Measurements from ENCODE around the gene CYP11A1.

The CYP11A1 gene

DNA sequence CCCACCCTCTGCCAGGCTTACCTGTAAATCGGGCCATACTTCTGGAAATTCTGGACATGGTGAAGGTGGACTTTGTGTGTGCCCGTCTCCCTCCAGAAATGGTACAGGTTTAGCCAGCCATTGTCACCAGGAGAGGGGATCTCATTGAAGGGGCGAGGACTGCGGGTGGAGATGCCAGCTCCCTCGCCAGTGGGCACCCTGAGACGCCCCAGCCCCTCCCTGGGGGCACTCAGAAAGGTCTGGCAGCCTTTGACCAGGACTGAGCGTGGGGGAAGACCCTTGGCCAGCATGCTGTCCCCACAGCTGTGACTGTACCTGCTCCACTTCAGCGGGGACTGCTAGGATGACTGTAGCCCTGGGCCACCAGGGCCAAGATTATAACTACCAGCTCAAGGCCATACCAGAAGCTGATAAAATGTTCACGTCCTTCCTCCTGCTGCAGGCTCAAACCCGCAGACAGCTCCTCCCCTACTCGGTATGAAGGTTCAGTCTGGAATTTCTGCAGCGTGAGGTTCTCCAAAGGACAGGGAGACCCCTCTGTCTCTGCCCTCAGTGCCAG lies at the start of gene CYP11A1:
TSS of gene CYP11A1 (minus strand) at position 351 of the 559 bp plus-strand sequence. CDS start at position 290, 61 bp downstream.
- FAIRE-seq = no peak
- DNase-seq (ENCODE audit: insufficient read length, low spot score) = no peak
- TF ChIP-seq POLR2A (IDR thresholded peaks at IDR 0.05; ENCODE audit: low read depth, low read length) = no peak

DNA sequence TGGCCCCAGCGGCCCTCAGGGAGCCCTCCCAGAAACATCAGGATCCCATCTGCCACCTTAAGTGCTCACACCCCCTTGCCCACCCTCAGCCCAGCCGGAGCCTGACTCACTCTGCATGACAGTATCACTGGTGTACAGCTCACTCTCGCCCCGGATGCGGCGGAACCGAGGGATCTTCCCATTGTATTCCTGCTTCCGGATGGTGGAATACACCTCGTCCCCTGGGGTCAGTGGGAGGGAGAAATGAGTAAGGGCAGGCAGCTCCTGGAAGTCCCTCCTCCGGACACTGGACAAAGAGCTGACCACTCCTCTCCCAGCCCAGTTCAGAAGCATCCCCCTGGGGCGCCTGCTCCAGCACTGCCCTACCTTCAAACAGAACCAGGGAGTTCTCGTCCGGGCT lies 49.8 kb upstream of the CYP11A1 start:
- no peak for TF ChIP-seq POLR2A (IDR thresholded peaks at IDR 0.05; ENCODE audit: low read depth, low read length)
- DNase-seq (ENCODE audit: insufficient read length, low spot score) = no peak
- no peak for FAIRE-seq

DNA sequence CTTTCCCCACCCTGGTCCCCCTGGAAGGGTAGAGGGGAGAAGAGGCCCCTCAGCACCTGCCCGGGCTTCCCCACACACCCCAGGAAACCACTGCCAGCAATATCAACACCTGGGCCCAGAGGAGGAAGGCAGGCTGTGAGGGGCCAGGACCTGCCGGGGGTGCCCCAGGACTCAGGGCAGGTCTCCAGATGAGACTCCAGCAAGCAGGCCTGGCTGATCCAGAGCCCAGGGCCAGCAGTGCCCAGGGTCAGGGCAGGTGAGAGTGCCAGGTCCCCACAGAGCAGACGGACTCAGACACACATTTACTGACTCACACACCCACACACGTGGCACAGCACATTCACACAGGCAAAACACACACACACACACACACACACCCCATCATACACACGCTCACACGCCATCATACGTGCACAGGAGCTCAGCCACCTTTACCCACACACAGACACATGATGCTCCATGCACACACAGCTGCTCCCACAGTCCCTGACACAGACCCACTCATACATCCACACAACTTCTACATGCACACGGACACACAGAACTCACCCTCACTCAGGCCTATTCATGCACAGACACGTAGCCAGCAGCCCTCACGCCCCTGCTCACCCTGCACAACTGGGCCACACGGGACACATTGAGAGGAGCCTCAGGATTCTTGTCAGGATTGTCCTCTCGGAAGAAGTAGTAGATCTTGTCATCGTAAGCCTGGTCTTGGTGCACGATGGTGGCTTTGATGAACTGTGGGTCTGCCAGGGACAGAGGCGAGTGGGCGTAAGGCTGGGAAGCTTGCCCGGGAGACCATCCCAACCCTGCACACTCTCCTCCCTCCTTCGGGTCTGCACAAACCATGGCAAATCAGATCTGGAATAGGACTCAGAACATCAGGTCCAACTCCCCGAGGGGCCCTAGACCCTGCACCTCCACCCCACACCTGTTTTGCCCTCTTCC lies 48.8 kb upstream of the CYP11A1 start:
- no peak for FAIRE-seq
- TF ChIP-seq POLR2A (IDR thresholded peaks at IDR 0.05; ENCODE audit: low read depth, low read length) = no peak
- DNase-seq (ENCODE audit: insufficient read length, low spot score) = no peak

DNA sequence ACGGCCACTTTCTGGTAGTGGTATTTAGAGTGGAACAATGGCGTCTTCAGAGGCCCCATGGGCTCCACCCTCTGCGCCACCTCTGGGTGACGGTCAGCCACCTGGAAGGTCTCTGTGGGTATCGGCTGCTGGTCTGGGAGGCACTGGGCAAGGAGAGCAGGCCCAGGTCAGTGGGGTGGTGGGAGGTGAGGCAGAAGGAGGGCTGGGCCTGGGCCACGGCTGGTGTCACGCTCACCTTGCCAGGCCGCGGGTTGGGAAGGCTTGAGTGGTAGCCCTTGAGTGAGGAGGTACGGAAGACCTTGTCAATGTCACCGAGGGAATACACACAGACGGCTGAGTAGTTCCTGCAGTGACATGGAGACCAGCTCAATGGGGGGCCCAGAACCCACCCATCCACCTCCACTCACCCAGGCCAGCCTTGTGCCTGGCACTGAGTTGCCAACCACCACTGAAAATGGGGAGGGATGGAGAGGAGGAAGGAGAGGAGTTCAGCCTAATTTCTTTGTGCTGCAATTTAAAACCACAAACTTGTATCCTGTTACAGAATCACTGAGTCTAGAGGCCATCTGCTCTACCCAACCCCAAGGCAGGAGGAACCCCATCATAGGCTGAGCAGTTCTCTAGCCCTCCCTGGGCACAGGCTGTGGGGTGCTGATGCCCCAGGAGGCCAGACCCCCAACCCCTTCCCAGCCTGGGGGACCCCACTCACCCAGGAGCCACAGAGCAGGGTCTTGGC lies 47.3 kb upstream of the CYP11A1 start:
- FAIRE-seq = no peak
- no peak for DNase-seq (ENCODE audit: insufficient read length, low spot score)
- no peak for TF ChIP-seq POLR2A (IDR thresholded peaks at IDR 0.05; ENCODE audit: low read depth, low read length)

DNA sequence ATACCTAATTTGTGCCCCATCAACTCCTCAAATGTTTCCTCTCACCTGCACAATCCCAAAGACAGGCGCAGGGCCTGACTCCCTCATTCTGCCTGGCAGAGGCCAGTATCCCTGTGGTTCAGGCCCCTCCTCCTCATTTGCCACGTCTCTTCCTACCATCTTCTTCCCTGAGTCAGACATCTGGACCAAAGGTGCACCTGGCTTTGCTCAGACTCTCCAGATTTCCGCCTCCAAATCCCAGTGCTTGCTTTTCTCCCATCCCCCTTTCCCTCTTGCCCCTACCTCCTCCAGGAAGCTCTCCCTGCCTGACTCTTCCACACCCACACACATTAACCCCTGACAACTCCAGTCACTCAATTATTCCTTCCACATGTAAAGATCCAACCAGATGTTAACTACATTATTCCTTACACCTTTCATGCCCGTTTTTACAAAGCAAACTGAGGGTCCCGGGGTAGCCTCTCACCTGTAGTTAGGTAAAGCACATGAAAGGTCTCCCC lies 46.7 kb upstream of the CYP11A1 start:
- TF ChIP-seq POLR2A (IDR thresholded peaks at IDR 0.05; ENCODE audit: low read depth, low read length) = no peak
- no peak for DNase-seq (ENCODE audit: insufficient read length, low spot score)
- FAIRE-seq = no peak

DNA sequence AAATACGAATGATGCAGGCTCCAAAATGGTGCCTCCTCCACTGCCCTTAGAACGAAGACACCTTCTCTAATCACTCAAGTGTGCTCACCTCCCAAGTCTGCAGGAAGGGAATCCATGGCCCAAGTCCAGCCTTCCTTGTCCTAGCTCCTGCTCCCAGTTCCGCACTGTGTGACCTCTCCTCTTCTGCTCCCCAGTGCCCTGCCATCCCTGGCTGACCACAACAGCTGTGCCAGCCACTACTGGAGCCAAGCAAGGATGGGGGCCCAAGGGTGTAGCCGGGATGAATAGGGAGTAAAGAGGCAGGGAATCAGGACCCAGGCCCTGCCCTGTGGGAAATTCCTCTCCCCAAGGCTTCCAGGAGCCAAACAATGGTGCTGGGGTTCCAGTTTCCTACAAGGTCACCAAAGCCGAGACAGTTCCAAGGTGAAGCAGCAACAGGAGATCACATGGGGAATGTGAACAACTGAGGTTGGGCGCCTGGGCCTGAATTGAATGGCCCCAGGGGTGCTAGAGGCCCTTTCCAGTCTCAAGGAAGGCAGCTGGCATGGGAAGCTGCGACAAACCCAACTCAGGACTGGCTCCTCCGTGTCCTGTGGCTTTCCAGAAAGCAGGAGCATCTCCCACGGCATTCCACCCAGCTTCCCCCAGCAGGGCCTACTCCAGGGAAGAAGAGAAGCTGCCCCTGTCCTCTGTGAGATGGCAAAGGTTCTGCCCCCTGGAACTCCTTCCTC lies 46.1 kb upstream of the CYP11A1 start:
- no peak for TF ChIP-seq POLR2A (IDR thresholded peaks at IDR 0.05; ENCODE audit: low read depth, low read length)
- DNase-seq (ENCODE audit: insufficient read length, low spot score) (no peak), FAIRE-seq (no peak)

DNA sequence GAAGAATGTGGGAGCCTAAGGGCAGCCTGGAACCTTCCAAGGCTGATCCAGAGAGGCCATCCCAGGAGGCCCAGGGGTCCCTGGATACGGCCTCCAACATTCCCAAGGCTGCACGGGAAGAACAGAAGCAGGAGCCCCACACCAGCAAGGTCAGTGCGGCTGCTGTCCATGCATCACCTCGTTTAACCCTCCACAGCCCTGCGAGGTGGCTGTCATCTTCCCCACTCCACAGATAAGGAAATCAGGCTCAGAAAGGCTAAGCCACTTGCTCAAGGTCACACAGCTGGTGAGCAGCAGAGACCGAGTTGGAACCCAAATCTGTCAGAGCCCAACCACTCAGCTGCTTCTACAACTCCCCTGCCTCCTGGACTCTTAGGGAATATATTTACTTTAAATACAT lies 44.7 kb upstream of the CYP11A1 start:
- DNase-seq (ENCODE audit: insufficient read length, low spot score) (no peak), FAIRE-seq (no peak)
- no peak for TF ChIP-seq POLR2A (IDR thresholded peaks at IDR 0.05; ENCODE audit: low read depth, low read length)

DNA sequence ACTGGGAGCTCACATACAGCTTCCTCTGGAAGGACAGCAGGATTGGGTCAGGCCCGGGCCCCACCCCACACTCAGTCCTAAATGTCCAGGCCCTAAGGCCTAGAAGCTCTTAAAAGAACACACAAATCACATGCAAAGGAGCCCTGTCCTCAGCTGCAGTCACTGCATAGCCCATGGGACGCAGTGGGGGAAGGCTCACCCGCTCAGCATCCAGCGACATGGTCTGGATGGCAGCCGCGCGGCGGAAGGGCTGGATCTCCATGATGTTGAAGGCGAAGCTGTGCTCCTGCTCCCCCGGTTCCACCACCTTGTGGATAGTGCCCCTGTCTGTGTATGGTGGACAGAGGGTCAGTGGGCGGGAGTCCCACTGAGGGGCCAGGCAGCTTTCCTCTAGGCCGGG lies 44.2 kb upstream of the CYP11A1 start:
- DNase-seq (ENCODE audit: insufficient read length, low spot score) (no peak), FAIRE-seq (no peak)
- no peak for TF ChIP-seq POLR2A (IDR thresholded peaks at IDR 0.05; ENCODE audit: low read depth, low read length)

DNA sequence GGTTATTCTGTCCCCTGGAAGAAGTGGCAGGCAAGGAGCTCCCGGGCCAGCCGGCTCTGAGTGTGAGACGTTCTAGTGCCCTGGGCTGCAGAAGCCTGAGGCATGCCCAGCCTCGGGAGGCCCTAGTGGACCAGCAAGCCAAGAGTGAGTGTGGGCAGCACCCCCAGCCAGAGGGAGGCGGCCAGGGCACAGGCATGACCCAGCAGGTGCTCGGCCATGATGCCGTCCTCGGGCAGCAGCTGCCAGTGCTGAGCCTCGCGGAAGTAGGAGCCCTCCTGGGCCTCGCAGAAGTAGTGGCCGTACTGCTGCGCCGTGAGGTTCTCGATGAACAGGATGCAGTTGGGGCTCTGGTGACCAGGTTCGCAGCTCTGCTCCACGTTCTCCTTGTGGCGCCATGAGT lies 43.1 kb upstream of the CYP11A1 start:
- DNase-seq (ENCODE audit: insufficient read length, low spot score) (no peak), FAIRE-seq (no peak)
- TF ChIP-seq POLR2A (IDR thresholded peaks at IDR 0.05; ENCODE audit: low read depth, low read length) = no peak

DNA sequence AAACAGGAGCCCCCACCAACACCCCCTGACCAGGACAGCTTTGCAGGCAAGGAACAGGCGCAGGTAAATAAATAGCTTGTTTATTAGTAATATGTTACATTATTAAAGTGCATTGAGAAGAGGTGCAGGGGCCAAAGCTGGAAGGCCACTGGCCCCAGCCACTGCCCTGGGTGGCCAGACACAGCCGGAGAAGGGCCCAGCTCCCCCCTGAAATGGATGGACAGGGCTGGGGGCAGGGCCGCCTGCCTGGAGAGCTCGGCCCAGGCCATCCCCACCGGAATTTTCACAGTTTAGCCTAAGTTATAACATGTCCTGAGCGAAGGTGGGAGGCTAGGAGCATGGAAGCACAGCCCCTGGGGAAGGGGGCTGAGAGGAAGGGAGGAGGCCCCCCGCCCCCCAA lies 41.8 kb upstream of the CYP11A1 start:
- FAIRE-seq (no peak), DNase-seq (ENCODE audit: insufficient read length, low spot score) (no peak)
- no peak for TF ChIP-seq POLR2A (IDR thresholded peaks at IDR 0.05; ENCODE audit: low read depth, low read length)

DNA sequence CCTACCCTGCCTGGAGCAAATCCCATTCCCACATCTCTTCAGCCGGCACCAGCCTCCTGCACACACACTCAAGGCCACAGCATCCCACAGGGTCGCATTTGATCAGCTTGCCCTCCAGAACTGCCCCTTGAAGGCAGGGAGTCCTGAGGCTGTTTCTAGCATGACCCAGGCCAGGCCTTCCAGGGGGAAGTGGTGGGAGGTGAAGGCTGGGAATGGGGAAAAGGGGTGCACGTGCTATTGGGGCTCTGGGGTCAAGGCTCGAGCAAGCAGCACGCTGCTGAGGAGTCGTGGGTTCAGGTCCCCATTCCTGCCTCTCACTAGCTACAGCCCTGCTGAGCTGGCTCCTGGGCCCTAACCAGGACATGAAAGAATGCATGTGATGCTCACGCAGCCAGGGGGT lies 41.4 kb upstream of the CYP11A1 start:
- FAIRE-seq (no peak), DNase-seq (ENCODE audit: insufficient read length, low spot score) (no peak)
- TF ChIP-seq POLR2A (IDR thresholded peaks at IDR 0.05; ENCODE audit: low read depth, low read length) = no peak

DNA sequence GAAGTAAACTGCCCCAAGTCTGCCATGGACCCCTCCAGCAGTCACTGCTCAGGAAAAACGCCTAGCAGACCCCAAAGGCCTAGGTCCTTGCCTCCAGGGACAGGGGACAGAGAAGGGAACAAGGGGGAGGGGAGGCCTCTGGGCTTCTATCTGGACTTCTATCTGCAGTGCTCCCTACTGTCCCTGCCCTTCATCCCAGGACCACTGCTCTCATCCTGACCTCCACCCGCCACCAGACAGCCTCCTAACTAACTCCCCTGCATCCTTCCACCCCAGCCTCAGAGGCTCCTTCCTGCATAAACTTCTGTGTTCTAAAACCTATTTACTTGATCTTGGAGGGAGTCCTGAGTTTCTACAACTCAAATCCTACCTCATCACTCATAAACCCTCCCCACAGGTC lies 40.9 kb upstream of the CYP11A1 start:
- no peak for FAIRE-seq
- DNase-seq (ENCODE audit: insufficient read length, low spot score) = no peak
- no peak for TF ChIP-seq POLR2A (IDR thresholded peaks at IDR 0.05; ENCODE audit: low read depth, low read length)

DNA sequence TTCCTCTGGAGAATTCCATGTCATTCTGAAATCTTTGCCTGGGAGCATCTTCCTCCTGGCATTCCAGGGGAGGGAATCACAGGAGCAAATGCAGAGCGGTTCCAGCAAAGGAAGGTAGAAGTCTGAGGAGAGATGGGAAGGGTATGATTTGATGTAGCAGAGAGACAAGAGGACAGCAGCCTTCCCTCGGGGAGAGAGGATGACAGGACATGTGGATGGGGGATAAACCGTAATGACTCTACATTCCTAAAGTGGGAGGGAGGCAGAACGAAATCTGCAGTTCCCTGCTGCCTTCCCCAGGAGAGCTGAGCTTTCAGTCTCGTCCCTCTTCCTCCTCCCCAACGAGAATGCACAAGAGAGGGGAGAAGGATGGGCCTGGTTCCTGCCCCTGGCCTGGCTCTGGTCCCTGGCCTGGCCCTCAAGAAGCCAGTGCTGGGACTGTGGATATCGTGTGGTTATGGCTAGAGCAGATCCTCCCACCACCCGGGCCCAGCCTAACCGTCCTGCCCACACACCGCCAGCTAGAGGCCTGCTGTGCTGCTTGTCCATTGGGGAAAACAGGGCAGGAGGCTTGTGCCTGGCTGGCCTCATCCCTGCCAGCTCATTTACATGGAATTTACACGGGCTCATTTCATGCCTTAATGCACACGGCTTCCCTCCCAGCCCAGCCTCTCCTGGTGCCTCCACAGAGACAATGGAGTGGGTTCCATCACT lies 39.7 kb upstream of the CYP11A1 start:
- TF ChIP-seq POLR2A (IDR thresholded peaks at IDR 0.05; ENCODE audit: low read depth, low read length) = peak; percentile 48; the same call in 1 of the 2 replicates
- FAIRE-seq (peak; percentile 43), DNase-seq (ENCODE audit: insufficient read length, low spot score) (peak; percentile 90)
